A204.1 (cell line): ENCODE results near the gene SLC22A23.
"Not testable (repeated sequence)": the region's sequence is repeated elsewhere in the genome, so short reads cannot be mapped to it uniquely, and the experiment has no call there.

Source experiments
- FAIRE-seq: peaks from 2 replicates; lab custom pipeline; 2012; peaks lifted over from hg19 to GRCh38; lab: Jason Lieb, UNC

Gene SLC22A23

GRCh38 chr6:3384241-3385143 is 72.4 kb downstream of the SLC22A23 start:
- no peak for FAIRE-seq

GRCh38 chr6:3383525-3383924 is 73.3 kb downstream of the SLC22A23 start:
- FAIRE-seq: no peak

GRCh38 chr6:3382326-3383279 is 74.2 kb downstream of the SLC22A23 start:
- FAIRE-seq: no peak

GRCh38 chr6:3381233-3381921 is 75.5 kb downstream of the SLC22A23 start:
- no peak for FAIRE-seq

- no peak for FAIRE-seq
Observed at GRCh38 chr6:3380344-3381232, 76.3 kb downstream of the SLC22A23 start.

- FAIRE-seq: no peak
Observed at GRCh38 chr6:3379482-3380060, 77.3 kb downstream of the SLC22A23 start.

GRCh38 chr6:3378808-3379207 is 78.0 kb downstream of the SLC22A23 start:
- FAIRE-seq: not testable (repeated sequence)

- FAIRE-seq: not testable (repeated sequence)
Observed at GRCh38 chr6:3378398-3378782, 78.5 kb downstream of the SLC22A23 start.

- FAIRE-seq: no peak
Observed at GRCh38 chr6:3377536-3378397, 79.1 kb downstream of the SLC22A23 start.

- no peak for FAIRE-seq
Observed at GRCh38 chr6:3376893-3377535, 79.8 kb downstream of the SLC22A23 start.

- FAIRE-seq: no peak
Observed at GRCh38 chr6:3376064-3376463, 80.8 kb downstream of the SLC22A23 start.

GRCh38 chr6:3373597-3374203 is 83.2 kb downstream of the SLC22A23 start:
- FAIRE-seq: no peak

- no peak for FAIRE-seq
Observed at GRCh38 chr6:3372912-3373554, 83.8 kb downstream of the SLC22A23 start.

- no peak for FAIRE-seq
Observed at GRCh38 chr6:3372184-3372846, 84.5 kb downstream of the SLC22A23 start.

GRCh38 chr6:3371222-3371949 is 85.5 kb downstream of the SLC22A23 start:
- FAIRE-seq: no peak

- no peak for FAIRE-seq
Observed at GRCh38 chr6:3370361-3371221, 86.3 kb downstream of the SLC22A23 start.
